Measurements from ENCODE around the gene CREM. TPM values are rescaled to one million over a fixed set of nuclear protein-coding genes. Genes with fewer than 3 reads are reported as not detected.

CREM gene
- total RNA-seq, 4 donors from 2014 or later, result 24.3 to 42.5 (median 30.1) TPM

DNA sequence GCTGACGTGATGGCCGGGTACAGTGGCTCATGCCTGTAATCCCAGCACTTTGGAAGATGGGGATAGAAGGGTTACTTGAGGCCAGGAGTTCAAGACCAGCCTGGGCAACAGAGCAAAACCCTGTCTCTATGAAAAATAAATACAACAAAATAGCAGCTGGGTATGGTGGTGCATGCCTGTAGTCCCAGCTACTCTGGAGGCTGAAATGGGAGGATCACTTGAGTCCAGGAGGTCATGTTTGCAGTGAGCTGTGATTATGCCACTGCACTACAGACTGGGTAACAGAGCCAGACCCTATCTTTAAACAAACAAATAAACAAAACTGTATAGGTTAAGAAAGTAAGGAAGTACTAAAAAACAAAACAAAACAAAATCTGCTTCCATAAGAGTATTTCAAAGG is 30.3 kb upstream of the CREM start:
- TF ChIP-seq POLR2A (IDR thresholded peaks at IDR 0.05) (no peak), CTCF (IDR thresholded peaks at IDR 0.05 in 4 of 5, conservative IDR thresholded peaks at IDR 0.05 in 1 of 5) (no peak)
- no peak for ATAC-seq
- intact Hi-C loops (cut with DNase I; ENCODE audit: low total_unique reads), result no loop called here
- H3K27ac ChIP-seq, result no peak overlapping the region
- H3K27me3 ChIP-seq, result no peaks in the 10 kb centered on the region
- DNase-seq, result no peak
- no peaks in the 10 kb centered on the region for H3K36me3 ChIP-seq
- no peaks in the 10 kb centered on the region for H3K4me1 ChIP-seq
- H3K9me3 ChIP-seq, result peaks cover 0 to 4% (median 0%) of the 10 kb centered on the region in 3 donors
- in situ Hi-C loops (cut with MboI; ENCODE audit: low sequenced_read_pairs in 4 of 4), result no loop called here
- H3K4me3 ChIP-seq, result no peak overlapping the region

- no peaks in the 10 kb centered on the region for H3K36me3 ChIP-seq
- intact Hi-C loops (cut with DNase I; ENCODE audit: low total_unique reads) (no loop called here), in situ Hi-C loops (cut with MboI; ENCODE audit: low sequenced_read_pairs in 4 of 4) (no loop called here)
- no peak overlapping the region for H3K4me3 ChIP-seq
- TF ChIP-seq CTCF (IDR thresholded peaks at IDR 0.05 in 4 of 5, conservative IDR thresholded peaks at IDR 0.05 in 1 of 5) (no peak), POLR2A (IDR thresholded peaks at IDR 0.05) (no peak)
- no peak overlapping the region for H3K27ac ChIP-seq
- H3K4me1 ChIP-seq, result no peaks in the 10 kb centered on the region
- ATAC-seq, result no peak
- H3K9me3 ChIP-seq, result peaks cover 0 to 4% (median 0%) of the 10 kb centered on the region in 3 donors
- no peak for DNase-seq
- H3K27me3 ChIP-seq, result no peaks in the 10 kb centered on the region
Measured at GRCh38 chr10:35097510-35097909, 29.1 kb upstream of the CREM start.

DNA sequence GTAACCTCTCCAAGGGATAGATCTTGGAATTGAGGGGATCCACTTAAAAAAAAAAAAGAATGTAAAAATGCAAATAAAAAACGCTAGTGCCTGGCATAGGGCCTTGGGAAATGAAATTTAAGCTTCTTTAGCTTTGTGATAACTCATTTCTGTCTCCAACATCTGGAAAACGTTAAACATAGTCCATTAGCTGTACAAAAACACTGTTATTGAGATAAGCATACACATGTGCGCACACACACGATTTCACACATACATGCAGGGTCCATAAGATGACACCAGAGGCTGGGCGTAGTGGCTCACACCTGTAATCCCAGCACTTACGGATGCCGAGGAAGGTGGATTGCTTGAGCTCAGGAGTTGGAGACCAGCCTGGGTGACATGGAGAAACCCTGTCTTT is 22.8 kb upstream of the CREM start:
- H3K27ac ChIP-seq, result no peak overlapping the region
- H3K4me1 ChIP-seq, result no peaks in the 10 kb centered on the region
- H3K9me3 ChIP-seq, result no peaks in the 10 kb centered on the region
- in situ Hi-C loops (cut with MboI; ENCODE audit: low sequenced_read_pairs in 4 of 4), result loop anchor here in 2 of 4 donors (25.0 kb wide), 2 partner anchors 233 to 458 kb away; partner anchors contain the start of gene CCNY (in 1 of the 2)
- ATAC-seq (no peak), DNase-seq (no peak)
- intact Hi-C loops (cut with DNase I; ENCODE audit: low total_unique reads), result no loop called here
- H3K27me3 ChIP-seq, result no peaks in the 10 kb centered on the region
- no peak for TF ChIP-seq CTCF (IDR thresholded peaks at IDR 0.05 in 4 of 5, conservative IDR thresholded peaks at IDR 0.05 in 1 of 5)
- TF ChIP-seq POLR2A (IDR thresholded peaks at IDR 0.05), result no peak
- H3K36me3 ChIP-seq, result no peaks in the 10 kb centered on the region
- no peak overlapping the region for H3K4me3 ChIP-seq

- Histone ChIP-seq H3K4me1 (no peaks in the 10 kb centered on the region), H3K4me3 (no peak overlapping the region), H3K36me3 (no peaks in the 10 kb centered on the region), H3K27me3 (no peaks in the 10 kb centered on the region), H3K27ac (no peak overlapping the region), H3K9me3 (no peaks in the 10 kb centered on the region)
- DNase-seq (no peak), ATAC-seq (no peak)
- in situ Hi-C loops (cut with MboI; ENCODE audit: low sequenced_read_pairs in 4 of 4), result loop anchor here in 2 of 4 donors (25.0 kb wide), 2 partner anchors 225 to 450 kb away; partner anchors contain the start of gene CCNY (in 1 of the 2)
- TF ChIP-seq CTCF (IDR thresholded peaks at IDR 0.05 in 4 of 5, conservative IDR thresholded peaks at IDR 0.05 in 1 of 5) (no peak), POLR2A (IDR thresholded peaks at IDR 0.05) (no peak)
- intact Hi-C loops (cut with DNase I; ENCODE audit: low total_unique reads), result no loop called here
Measured at GRCh38 chr10:35112571-35112970, 14.1 kb upstream of the CREM start.

- H3K4me1 ChIP-seq, result no peaks in the 10 kb centered on the region
- H3K27ac ChIP-seq, result no peak overlapping the region
- no peaks in the 10 kb centered on the region for H3K36me3 ChIP-seq
- no peaks in the 10 kb centered on the region for H3K9me3 ChIP-seq
- no peak overlapping the region for H3K4me3 ChIP-seq
- intact Hi-C loops (cut with DNase I; ENCODE audit: low total_unique reads) (no loop called here), in situ Hi-C loops (cut with MboI; ENCODE audit: low sequenced_read_pairs in 4 of 4) (loop anchor here in 3 of 4 donors (5.0 to 25.0 kb wide), 3 partner anchors 98 to 443 kb away; partner anchors contain the start of gene CCNY (in 1 of the 3))
- H3K27me3 ChIP-seq, result no peaks in the 10 kb centered on the region
- ATAC-seq (no peak), DNase-seq (no peak)
- TF ChIP-seq CTCF (IDR thresholded peaks at IDR 0.05 in 4 of 5, conservative IDR thresholded peaks at IDR 0.05 in 1 of 5), result no peak
Measured at GRCh38 chr10:35119378-35119777, 7.3 kb upstream of the CREM start.

All from gastrocnemius medialis (tissue), 4 donors.